ENCODE data around the gene ROM1.

Gene ROM1

GRCh38 chr11:62612366-62613290 lies at the start of gene ROM1, which contains the start of gene EML3:
Gene ROM1, plus strand, starts transcription at chr11:62613257. Its CDS starts 25 bp downstream, at chr11:62613282.
Gene EML3, minus strand, starts transcription at chr11:62612775. Its CDS starts 318 bp downstream, at chr11:62612457.
- in situ Hi-C loops (cut with MboI; ENCODE audit: low sequenced_read_pairs): no loop called here

GRCh38 chr11:62565100-62565802 lies 47.8 kb upstream of the ROM1 start:
- in situ Hi-C loops (cut with MboI; ENCODE audit: low sequenced_read_pairs): loop anchor here (25.0 kb wide), 1 partner anchor 153 kb away; the partner anchor contains the start of gene SCGB1A1

- in situ Hi-C loops (cut with MboI; ENCODE audit: low sequenced_read_pairs): loop anchor here (25.0 kb wide), 1 partner anchor 154 kb away; the partner anchor contains the start of gene SCGB1A1
These were observed 46.8 kb upstream of the ROM1 start for GRCh38 chr11:62566247-62566646.

- in situ Hi-C loops (cut with MboI; ENCODE audit: low sequenced_read_pairs): loop anchor here (25.0 kb wide), 1 partner anchor 155 kb away; the partner anchor contains the start of gene SCGB1A1
These were observed 45.9 kb upstream of the ROM1 start for GRCh38 chr11:62567018-62567633.

GRCh38 chr11:62569611-62570010 lies 43.4 kb upstream of the ROM1 start:
- in situ Hi-C loops (cut with MboI; ENCODE audit: low sequenced_read_pairs): loop anchor here (25.0 kb wide), 1 partner anchor 157 kb away; the partner anchor contains the start of gene SCGB1A1

- in situ Hi-C loops (cut with MboI; ENCODE audit: low sequenced_read_pairs): loop anchor here (25.0 kb wide), 1 partner anchor 159 kb away; the partner anchor contains the start of gene SCGB1A1
These were observed 42.2 kb upstream of the ROM1 start for GRCh38 chr11:62570903-62571302.

- in situ Hi-C loops (cut with MboI; ENCODE audit: low sequenced_read_pairs): loop anchor here (25.0 kb wide), 1 partner anchor 159 kb away; the partner anchor contains the start of gene SCGB1A1
These were observed 41.6 kb upstream of the ROM1 start for GRCh38 chr11:62571493-62571892.

- in situ Hi-C loops (cut with MboI; ENCODE audit: low sequenced_read_pairs): loop anchor here (25.0 kb wide), 1 partner anchor 160 kb away; the partner anchor contains the start of gene SCGB1A1
These were observed 40.6 kb upstream of the ROM1 start for GRCh38 chr11:62572431-62572830.

GRCh38 chr11:62573006-62573591 lies 40.0 kb upstream of the ROM1 start:
- in situ Hi-C loops (cut with MboI; ENCODE audit: low sequenced_read_pairs): loop anchor here (25.0 kb wide), 1 partner anchor 161 kb away; the partner anchor contains the start of gene SCGB1A1

- in situ Hi-C loops (cut with MboI; ENCODE audit: low sequenced_read_pairs): loop anchor here (25.0 kb wide), 1 partner anchor 161 kb away; the partner anchor contains the start of gene SCGB1A1
These were observed 39.3 kb upstream of the ROM1 start, which contains the start of gene EEF1G for GRCh38 chr11:62573592-62574362. Gene EEF1G, minus strand, starts transcription at chr11:62573891. Its CDS starts 49 bp downstream, at chr11:62573842.

GRCh38 chr11:62574363-62575071 lies 38.5 kb upstream of the ROM1 start:
- in situ Hi-C loops (cut with MboI; ENCODE audit: low sequenced_read_pairs): loop anchor here (25.0 kb wide), 1 partner anchor 162 kb away; the partner anchor contains the start of gene SCGB1A1

- in situ Hi-C loops (cut with MboI; ENCODE audit: low sequenced_read_pairs): no loop called here
These were observed 37.9 kb upstream of the ROM1 start for GRCh38 chr11:62575156-62575555.

- in situ Hi-C loops (cut with MboI; ENCODE audit: low sequenced_read_pairs): no loop called here
These were observed 37.2 kb upstream of the ROM1 start for GRCh38 chr11:62575837-62576236.

- in situ Hi-C loops (cut with MboI; ENCODE audit: low sequenced_read_pairs): no loop called here
These were observed 35.9 kb upstream of the ROM1 start for GRCh38 chr11:62577046-62577714.

GRCh38 chr11:62578541-62578940 lies 34.5 kb upstream of the ROM1 start:
- in situ Hi-C loops (cut with MboI; ENCODE audit: low sequenced_read_pairs): no loop called here

GRCh38 chr11:62579252-62579651 lies 33.8 kb upstream of the ROM1 start:
- in situ Hi-C loops (cut with MboI; ENCODE audit: low sequenced_read_pairs): no loop called here

- in situ Hi-C loops (cut with MboI; ENCODE audit: low sequenced_read_pairs): no loop called here
These were observed 31.9 kb upstream of the ROM1 start for GRCh38 chr11:62580959-62581715.
